Raji (cell line): Measurements from ENCODE around the gene PDE8B.

Experiments
- POLR2A ChIP-seq: IDR thresholded peaks from 2 replicates; pipeline ENCODE4 v1.6.1; 2011; ENCODE audit warnings: low read depth, low read length, control low read depth; ENCODE audit not compliant: insufficient read depth

PDE8B gene

GRCh38 chr5:77367741-77368140 is 157.3 kb downstream of the PDE8B start:
- no peak for TF ChIP-seq POLR2A

DNA sequence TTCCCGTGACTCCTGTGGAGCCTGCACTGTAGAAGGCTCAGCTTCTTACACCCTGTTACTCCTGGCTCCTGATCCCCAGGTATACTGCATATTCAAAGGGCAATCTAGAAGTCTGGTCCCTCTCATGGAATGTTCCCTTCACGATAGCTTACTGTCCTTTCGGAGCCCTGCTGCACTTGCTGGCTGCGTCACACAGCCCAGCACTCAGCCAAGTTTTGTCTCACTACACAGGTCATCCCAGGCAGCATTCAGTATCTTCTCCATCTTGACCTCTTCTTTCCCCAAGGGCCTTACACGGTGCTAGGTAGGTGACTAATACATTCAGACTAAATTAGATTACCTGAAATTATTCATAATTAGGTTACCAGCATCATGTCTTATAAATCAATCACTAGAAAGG is 157.9 kb downstream of the PDE8B start:
- TF ChIP-seq POLR2A = no peak

- no peak for TF ChIP-seq POLR2A
Observed at GRCh38 chr5:77369566-77369965, 159.1 kb downstream of the PDE8B start.

DNA sequence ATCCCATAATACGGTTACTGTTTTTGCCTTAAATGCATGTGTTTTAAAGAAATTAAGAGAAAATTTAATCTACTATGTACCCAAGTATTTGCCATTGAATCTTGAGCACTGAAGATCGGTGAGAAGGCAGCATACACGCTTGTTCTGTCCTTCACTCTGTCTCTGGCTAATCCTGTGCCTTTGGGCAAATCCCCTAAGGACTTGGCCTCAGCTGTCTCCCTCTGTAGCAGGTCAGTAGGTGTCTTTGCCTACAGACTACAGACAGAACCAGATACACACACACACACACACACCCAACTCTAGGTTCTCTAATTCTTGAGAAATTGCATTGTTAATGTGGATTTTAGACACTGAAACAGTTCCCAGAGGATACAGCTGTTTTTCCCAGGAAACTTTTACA is 164.2 kb downstream of the PDE8B start:
- TF ChIP-seq POLR2A = no peak

DNA sequence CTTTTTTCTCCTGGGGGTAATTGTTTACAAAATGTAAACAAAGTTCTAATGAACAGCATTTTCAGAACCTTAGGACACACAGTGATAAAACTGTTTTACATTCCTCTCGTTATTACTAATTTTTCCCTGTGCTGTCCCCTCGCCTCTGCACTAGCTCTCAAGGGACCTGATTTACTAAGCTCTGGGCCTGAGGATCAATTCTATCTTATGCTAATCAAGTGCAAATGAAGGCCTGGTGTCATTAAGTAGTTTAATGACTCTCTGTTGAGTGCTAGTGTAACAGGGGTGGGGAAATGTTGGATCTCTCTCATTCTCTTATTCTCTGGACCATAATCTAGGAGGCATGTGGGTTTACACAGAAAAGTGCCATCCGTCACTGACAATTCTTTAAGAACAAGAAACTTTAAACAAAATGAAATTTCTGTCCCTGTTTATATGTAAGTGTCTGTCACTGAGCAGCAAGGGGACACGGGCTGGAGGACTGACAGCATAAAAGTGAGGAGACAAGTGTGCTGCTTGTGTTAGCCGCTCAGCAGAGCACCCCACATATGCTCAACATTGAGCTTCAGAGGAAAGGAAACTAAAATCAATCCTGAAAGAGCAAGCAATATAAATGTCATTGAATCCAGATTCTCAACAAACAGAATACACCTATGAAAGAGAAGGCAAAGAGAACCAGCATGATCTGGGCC is 166.3 kb downstream of the PDE8B start:
- TF ChIP-seq POLR2A = no peak

DNA sequence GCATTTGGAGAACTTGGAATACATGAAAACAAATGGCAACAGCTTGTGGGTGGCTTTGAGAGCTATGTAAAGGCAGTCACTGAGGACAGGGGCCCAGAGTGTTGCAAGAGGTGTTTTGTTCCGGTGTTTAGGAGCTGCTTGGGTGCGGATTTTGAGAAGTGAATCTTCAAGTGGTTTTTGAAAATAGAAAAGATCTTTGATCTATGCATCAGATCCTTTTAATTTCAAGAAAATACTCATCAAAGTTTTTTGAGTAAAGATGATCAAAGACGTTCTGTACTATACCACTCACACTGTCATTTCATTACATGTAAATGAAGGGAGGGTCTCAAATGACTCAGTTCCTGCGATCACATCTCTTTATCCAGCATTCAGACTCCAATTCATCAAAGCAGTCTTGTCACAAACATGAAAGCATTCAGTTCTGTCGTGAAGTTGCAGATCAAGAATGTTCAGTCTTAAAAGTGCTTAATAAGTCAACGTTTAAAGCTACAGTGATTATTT is 169.1 kb downstream of the PDE8B start:
- no peak for TF ChIP-seq POLR2A

DNA sequence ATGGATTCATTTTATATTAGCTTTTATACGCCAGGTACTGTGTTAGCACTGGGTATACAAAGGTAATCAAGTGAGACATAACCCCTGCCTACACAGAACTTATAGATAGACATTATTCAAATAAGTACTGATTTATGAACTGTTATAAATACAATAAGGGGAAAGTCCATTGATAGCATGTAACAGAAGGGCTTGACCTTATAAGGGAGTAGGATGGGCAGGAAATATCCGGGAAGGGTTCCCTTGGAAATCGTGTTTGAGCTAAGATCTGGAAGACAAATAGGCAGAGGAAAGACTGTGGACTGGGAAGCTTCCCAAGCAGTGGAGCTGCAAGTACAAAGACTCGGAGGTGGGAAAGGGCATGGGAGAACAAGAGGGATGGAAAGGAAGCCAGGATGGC is 170.2 kb downstream of the PDE8B start:
- no peak for TF ChIP-seq POLR2A

GRCh38 chr5:77389746-77390145 is 179.3 kb downstream of the PDE8B start:
- TF ChIP-seq POLR2A = no peak

DNA sequence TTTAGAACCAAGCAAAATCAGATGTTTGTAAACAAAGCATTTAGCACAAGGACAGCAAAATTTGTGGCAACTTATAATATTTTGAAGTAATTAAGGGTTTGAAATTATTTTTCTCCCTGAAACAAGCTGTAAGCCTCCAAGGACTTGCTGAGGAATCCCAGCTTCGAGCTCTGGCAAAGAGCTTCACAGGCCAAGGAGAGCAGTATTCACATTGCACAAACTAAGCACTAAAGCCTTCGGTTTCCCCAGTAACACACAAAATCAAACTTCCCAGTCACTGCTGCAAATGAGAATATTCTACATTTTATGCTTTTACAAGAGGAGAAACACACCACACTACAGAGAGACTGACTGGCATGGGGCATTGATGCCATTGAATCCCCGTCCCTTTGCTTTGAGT is 179.7 kb downstream of the PDE8B start:
- TF ChIP-seq POLR2A = no peak

GRCh38 chr5:77390795-77391194 is 180.3 kb downstream of the PDE8B start:
- TF ChIP-seq POLR2A = no peak

GRCh38 chr5:77391240-77391765 is 180.8 kb downstream of the PDE8B start:
- no peak for TF ChIP-seq POLR2A

GRCh38 chr5:77394064-77394715 is 183.7 kb downstream of the PDE8B start:
- TF ChIP-seq POLR2A = no peak

DNA sequence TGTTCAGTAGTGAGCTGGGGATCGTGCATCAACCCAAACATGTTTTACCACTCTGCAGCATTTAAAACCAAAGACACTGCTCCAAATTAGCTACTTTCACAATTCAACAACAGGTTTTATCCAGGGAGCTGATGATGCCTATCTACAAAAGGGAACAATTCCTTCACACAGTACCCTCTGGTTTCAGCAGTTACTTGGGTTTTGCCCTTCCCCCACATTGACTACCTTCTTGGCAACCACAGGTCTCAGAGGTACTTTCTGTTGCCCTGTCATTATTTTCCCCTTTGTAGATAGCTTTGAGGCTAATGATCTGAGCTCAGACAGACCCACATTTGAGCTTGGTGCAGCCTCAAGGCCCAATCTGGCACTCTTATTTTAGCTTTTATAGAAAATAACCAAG is 185.5 kb downstream of the PDE8B start:
- TF ChIP-seq POLR2A = no peak

DNA sequence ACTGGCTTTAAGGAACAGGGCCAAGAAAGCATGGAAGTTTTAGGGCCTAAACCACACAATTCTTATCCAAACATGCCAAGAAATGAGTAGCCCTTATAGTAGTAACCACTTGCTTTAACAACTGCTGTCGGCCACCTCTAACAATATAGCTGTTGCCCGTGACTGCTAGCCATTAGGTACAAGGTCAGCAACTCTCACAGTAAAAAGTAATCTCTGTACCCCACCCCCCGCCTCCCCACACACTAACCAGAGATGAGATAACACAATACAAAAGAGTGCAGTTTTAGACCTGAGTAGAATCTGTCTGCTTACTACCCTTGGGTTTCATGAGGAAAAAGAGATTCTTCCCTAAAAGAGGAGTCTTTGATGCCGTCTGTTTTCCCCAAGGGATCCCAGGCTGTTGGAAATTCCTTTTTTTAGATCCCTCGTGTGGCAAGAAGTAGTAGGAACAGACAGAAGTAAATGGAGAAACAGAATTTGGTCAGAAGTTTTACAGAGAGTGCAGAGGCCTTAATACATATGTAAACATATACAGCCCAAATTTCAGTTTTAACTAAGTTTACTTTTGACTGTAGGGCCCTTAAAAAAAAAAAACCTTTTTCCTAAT is 187.3 kb downstream of the PDE8B start:
- no peak for TF ChIP-seq POLR2A

- TF ChIP-seq POLR2A = no peak
Observed at GRCh38 chr5:77398458-77398857, 188.0 kb downstream of the PDE8B start.

GRCh38 chr5:77398896-77399295 is 188.4 kb downstream of the PDE8B start:
- no peak for TF ChIP-seq POLR2A

GRCh38 chr5:77400645-77401044 is 190.2 kb downstream of the PDE8B start:
- TF ChIP-seq POLR2A = no peak

DNA sequence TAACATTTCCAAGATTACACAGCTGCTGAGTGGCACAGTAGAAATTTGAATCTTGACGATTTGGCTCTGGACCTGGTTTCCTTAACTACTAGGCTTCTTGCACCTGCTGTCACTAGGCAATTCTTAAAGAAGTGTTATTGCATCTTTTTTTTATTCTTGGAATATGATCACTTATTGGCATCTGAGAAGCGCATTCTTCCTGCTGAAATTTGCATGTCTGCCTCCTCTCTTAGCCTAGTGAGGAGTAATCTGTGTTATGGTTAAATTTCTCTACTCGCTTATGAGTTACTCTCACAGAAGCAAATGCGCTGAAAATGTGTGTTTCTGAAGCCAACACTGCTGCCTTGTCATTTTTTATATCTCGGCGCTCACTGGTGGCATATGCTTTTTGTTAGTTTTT is 192.3 kb downstream of the PDE8B start:
- TF ChIP-seq POLR2A = no peak
